HepG2 (cell line): ENCODE measurements around the gene IQGAP2. TPM values are rescaled to one million over a fixed set of nuclear protein-coding genes. Genes with fewer than 3 reads are reported as not detected.

Experiments used
- ATAC-seq: fragments of 200-7000 bp; cut with Tn5 transposase; 3 replicates; pipeline ENCODE4 v1.9.1; 2020; ENCODE audit warnings: mild to moderate bottlenecking, moderate library complexity
- BruUV-seq: library from RNA; stranded (reverse); fragments of 400-500 nt; replicated peaks from 2 replicates; lab custom pipeline; 2021; lab: Mats Ljungman, UMichigan
- CTCF ChIA-PET: fragments of 300-600 bp; formaldehyde crosslinking; extraction: SDS; loops from one replicate; lab custom pipeline; 2021; ENCODE audit warnings: low total read pairs, inconsistent platforms, low intra/inter-chr PET ratio; lab: Yijun Ruan, JAX
- POLR2A ChIA-PET: fragments of 350-600 bp; sonication (Branson Sonifier 250); formaldehyde crosslinking; loops from one replicate; lab custom pipeline; 2020; ENCODE audit warnings: antibody characterized with exemption, inconsistent platforms; lab: Yijun Ruan, JAX
- DNase-seq: peaks from one replicate; pipeline ENCODE4 v3.0.0-alpha.2; 2015; ENCODE audit warnings: low spot score
- FAIRE-seq: peaks from 3 replicates; lab custom pipeline; 2011; peaks lifted over from hg19 to GRCh38; lab: Jason Lieb, UNC
- H2AFZ ChIP-seq: one replicate; pipeline ENCODE4 v1.6.1; 2011; ENCODE audit warnings: low read length, inconsistent platforms
- H3K27ac ChIP-seq: fragments of 300-600 bp; 3 replicates; pipeline ENCODE4 v1.8.0; 2011; ENCODE audit warnings: mixed run types, mild to moderate bottlenecking, mixed read lengths, low read length, inconsistent platforms; ENCODE audit not compliant: insufficient read depth; ENCODE audit errors: extremely low read length
- H3K27me3 ChIP-seq, 2 experiments: fragments of 200-600 bp in 1 of 2; 2 replicates in 1 of 2; 3 replicates in 1 of 2; pipeline versions ENCODE4 v1.6.0 to v1.8.0; 2011; ENCODE audit warnings: low read length in 2 of 2, mild to moderate bottlenecking in 2 of 2, moderate library complexity in 2 of 2, inconsistent platforms in 1 of 2; ENCODE audit not compliant: insufficient read depth in 2 of 2, control insufficient read depth in 1 of 2
- H3K36me3 ChIP-seq, 2 experiments: fragments of 200-600 bp in 1 of 2; replicated peaks in 1 of 2; 2 replicates in 1 of 2; 3 replicates in 1 of 2; pipeline versions ENCODE4 v1.5.1 to v1.8.0; 2011; ENCODE audit warnings: low read length in 2 of 2, inconsistent platforms in 1 of 2; ENCODE audit not compliant: insufficient read depth in 2 of 2, control insufficient read depth in 1 of 2
- H3K4me1 ChIP-seq: 2 replicates; pipeline ENCODE4 v1.5.1; 2012; ENCODE audit warnings: low read length, inconsistent platforms; ENCODE audit not compliant: insufficient read depth
- H3K4me2 ChIP-seq: 2 replicates; pipeline ENCODE4 v1.6.0; 2011; ENCODE audit warnings: low read depth, low read length, inconsistent platforms
- H3K4me3 ChIP-seq, 3 experiments: fragments of 200-600 bp in 1 of 3; sonication (generic), shearing (Covaris generic) in 1 of 3; replicated peaks in 1 of 3; 2 replicates each; pipeline ENCODE4 v1.5.1; 2011 to 2016; ENCODE audit warnings: low read length in 3 of 3, inconsistent platforms in 2 of 3, low read depth in 2 of 3, mild to moderate bottlenecking in 2 of 3, control low read depth in 1 of 3, mixed read lengths in 1 of 3; ENCODE audit not compliant: insufficient read depth in 1 of 3
- H3K79me2 ChIP-seq: one replicate; pipeline ENCODE4 v1.6.1; 2011; ENCODE audit warnings: low read length, inconsistent platforms; ENCODE audit not compliant: insufficient read depth
- H3K9ac ChIP-seq: 2 replicates; pipeline ENCODE4 v1.6.0; 2011; ENCODE audit warnings: mild to moderate bottlenecking, low read depth, low read length, inconsistent platforms; ENCODE audit not compliant: insufficient read depth
- H3K9me3 ChIP-seq: 2 replicates; pipeline ENCODE4 v1.5.1; 2012; ENCODE audit warnings: mild to moderate bottlenecking, low read length
- H4K20me1 ChIP-seq: 2 replicates; pipeline ENCODE4 v1.6.0; 2011; ENCODE audit warnings: inconsistent platforms, mild to moderate bottlenecking, low read length, moderate library complexity; ENCODE audit not compliant: insufficient read depth
- CENPX ChIP-seq: sonication (generic); formaldehyde crosslinking; IDR thresholded peaks from 2 replicates; pipeline ENCODE4 v1.9.0; 2021; ENCODE audit warnings: mild to moderate bottlenecking, missing genetic modification reagents, moderate library complexity
- CHD4 ChIP-seq: fragments of 200-600 bp; sonication (generic); IDR thresholded peaks from 2 replicates; pipeline ENCODE4 v1.7.0; 2017; ENCODE audit warnings: mild to moderate bottlenecking, low read length, borderline replicate concordance
- E2F5 ChIP-seq: sonication (generic); formaldehyde crosslinking; conservative IDR thresholded peaks from 2 replicates; pipeline ENCODE4 v1.4.0; 2020; ENCODE audit warnings: missing genetic modification reagents
- HMGXB3 ChIP-seq: sonication (generic); formaldehyde crosslinking; IDR thresholded peaks from 2 replicates; pipeline ENCODE4 v1.4.0; 2020; ENCODE audit warnings: missing genetic modification reagents, borderline replicate concordance
- HNF1B ChIP-seq: sonication (generic); formaldehyde crosslinking; IDR thresholded peaks from 2 replicates; pipeline ENCODE4 v1.5.1; 2020; ENCODE audit warnings: mild to moderate bottlenecking, moderate library complexity, missing genetic modification reagents
- JUND ChIP-seq: sonication (generic); formaldehyde crosslinking; IDR thresholded peaks from 2 replicates; pipeline ENCODE4 v1.8.0; 2022; ENCODE audit warnings: mild to moderate bottlenecking, missing genetic modification reagents
- KDM6A ChIP-seq: IDR thresholded peaks from 2 replicates; pipeline ENCODE4 v1.6.1; 2016; ENCODE audit warnings: low read depth
- KLF6 ChIP-seq: IDR thresholded peaks from 2 replicates; pipeline ENCODE4 v1.8.0; 2016; ENCODE audit warnings: missing biosample characterization, missing genetic modification reagents
- MEF2D ChIP-seq: sonication (generic); formaldehyde crosslinking; IDR thresholded peaks from 2 replicates; pipeline ENCODE4 v1.5.1; 2020; ENCODE audit warnings: mild to moderate bottlenecking, missing genetic modification reagents
- MXD4 ChIP-seq: IDR thresholded peaks from 2 replicates; pipeline ENCODE4 v1.6.1; 2016; ENCODE audit warnings: mild to moderate bottlenecking, missing biosample characterization, missing genetic modification reagents
- RFX3 ChIP-seq: IDR thresholded peaks from 2 replicates; pipeline ENCODE4 v1.6.1; 2016; ENCODE audit warnings: missing biosample characterization, missing genetic modification reagents
- RNF2 ChIP-seq: fragments of 450-650 bp; conservative IDR thresholded peaks from 2 replicates; pipeline ENCODE4 v1.6.1; 2016; ENCODE audit warnings: low read depth
- RXRA ChIP-seq: sonication (generic); formaldehyde crosslinking; IDR thresholded peaks from 2 replicates; pipeline ENCODE4 v1.5.1; 2020; ENCODE audit warnings: missing genetic modification reagents
- SALL2 ChIP-seq: sonication (generic); formaldehyde crosslinking; IDR thresholded peaks from 2 replicates; pipeline ENCODE4 v1.8.1; 2023; ENCODE audit warnings: mild to moderate bottlenecking, missing genetic modification reagents, inconsistent platforms
- STAT5B ChIP-seq: sonication (generic); formaldehyde crosslinking; IDR thresholded peaks from 2 replicates; pipeline ENCODE4 v1.4.0; 2020; ENCODE audit warnings: missing genetic modification reagents
- ZNF362 ChIP-seq: sonication (generic); formaldehyde crosslinking; IDR thresholded peaks from 2 replicates; pipeline ENCODE4 v1.4.0; 2020; ENCODE audit warnings: missing genetic modification reagents, mild to moderate bottlenecking, borderline replicate concordance
- ZNF44 ChIP-seq: sonication (generic); formaldehyde crosslinking; IDR thresholded peaks from 2 replicates; pipeline ENCODE4 v1.5.1; 2020; ENCODE audit warnings: mild to moderate bottlenecking, missing genetic modification reagents
- WGBS: methylation state at CpG from one replicate; pipeline ENCODE4 v1.1.6; 2017; ENCODE audit warnings: low lambda C conversion rate; 5-methylcytosine and 5-hydroxymethylcytosine counted together
- in situ Hi-C: cut with HindIII; loops from 2 replicates; pipeline ENCODE4 v1.10.0; 2017; ENCODE audit warnings: low pct_unique_long_range_greater_than_20kb; ENCODE audit not compliant: extremely low pct_ligation_motif_present
- intact Hi-C: fragments of 100-400 bp; cut with micrococcal nuclease; formaldehyde crosslinking; loops from one replicate; pipeline ENCODE4 v1.10.0; 2022; ENCODE audit not compliant: unreplicated experiment
- polyA plus RNA-seq, 8 experiments: library from polyadenylated mRNA; depleted of rRNA in 3 of 8; stranded (reverse) in 7 of 8; unstranded in 1 of 8; fragments of >200 nt; fragmentation: Illumina TruSeq in 4 of 8; extraction: Trizol in 4 of 8; gene quantifications; 2 replicates each; pipeline versions ENCODE4 v1.2.1 to v1.2.3, GENCODE V29; 2011 to 2016; ENCODE audit warnings: low read depth in 4 of 8, missing spikeins in 1 of 8, mixed read lengths in 1 of 8; ENCODE audit not compliant: insufficient read depth in 1 of 8
- total RNA-seq, 5 experiments: library from RNA; depleted of rRNA; stranded (reverse); fragments of >200 nt; fragmentation: Illumina TruSeq; extraction: Trizol; gene quantifications; 2 replicates each; pipeline ENCODE4 v1.2.3, GENCODE V29; 2016; ENCODE audit warnings: low read depth in 1 of 5

Gene IQGAP2
- total and polyA plus RNA-seq, 2 of the 13 experiments (the other 11 are each of a cell fraction or from before 2014, with no cell fraction given), result 35.2 to 83.3 TPM

GRCh38 chr5:76625087-76625815 is 222.2 kb downstream of the IQGAP2 start:
- no peak overlapping the region for H2AFZ ChIP-seq
- ChIA-PET CTCF (no interaction called here), POLR2A (no interaction called here)
- H3K79me2 ChIP-seq, result no peaks in the 10 kb centered on the region
- no peaks in the 10 kb centered on the region for H3K4me1 ChIP-seq
- no peak overlapping the region for H3K4me2 ChIP-seq
- no peak for DNase-seq
- intact Hi-C loops, result no loop called here
- FAIRE-seq, result no peak
- no peak overlapping the region for H3K9ac ChIP-seq
- no peaks in the 10 kb centered on the region for H3K27me3 ChIP-seq
- ATAC-seq, result no peak
- H3K27ac ChIP-seq, result no peak overlapping the region
- H4K20me1 ChIP-seq, result no peaks in the 10 kb centered on the region
- peaks cover 2 to 13% of the 10 kb centered on the region in 2 experiments; a peak in 3 of 5 replicates for H3K36me3 ChIP-seq
- H3K9me3 ChIP-seq, result no peaks in the 10 kb centered on the region
- 83% methylated on average over 8 of the region's 8 CpGs for WGBS
- no peak overlapping the region for H3K4me3 ChIP-seq
- BruUV-seq, result no TSS peak
- in situ Hi-C loops, result no loop called here
- no peak for TF ChIP-seq JUND
- no peak for TF ChIP-seq CENPX (CRISPR knock-in tag)
- no peak for TF ChIP-seq RNF2
- TF ChIP-seq ZNF44 (CRISPR knock-in tag), result no peak
- no peak for TF ChIP-seq SALL2 (CRISPR knock-in tag)
- no peak for TF ChIP-seq MXD4 (CRISPR knock-in tag)
- no peak for TF ChIP-seq HNF1B
- TF ChIP-seq KDM6A (CRISPR knock-in tag), result no peak
- no peak for TF ChIP-seq HMGXB3 (CRISPR knock-in tag)
- TF ChIP-seq CHD4, result no peak
- no peak for TF ChIP-seq MEF2D (CRISPR knock-in tag)
- no peak for TF ChIP-seq STAT5B
- no peak for TF ChIP-seq RFX3
- TF ChIP-seq RXRA, result no peak
- no peak for TF ChIP-seq KLF6 (CRISPR knock-in tag)
- no peak for TF ChIP-seq E2F5 (CRISPR knock-in tag)
- no peak for TF ChIP-seq ZNF362 (CRISPR knock-in tag)
